Activated naive CD8-positive, alpha-beta T cell treated with anti-CD3 and anti-CD28 coated beads for 36 hours (primary cell): ENCODE results near the gene CPA1. TPM values are rescaled to one million over a fixed set of nuclear protein-coding genes. Genes with fewer than 3 reads are reported as not detected.

Source experiments
- DNase-seq: peaks from one replicate; pipeline ENCODE4 v3.0.0; 2021
- H3K27ac Mint-ChIP-seq: one replicate; pipeline ENCODE4 v1.8.0; 2022; ENCODE audit warnings: mild to moderate bottlenecking, moderate library complexity, mixed read lengths
- H3K27me3 Mint-ChIP-seq: one replicate; pipeline ENCODE4 v1.8.0; 2022; ENCODE audit warnings: mild to moderate bottlenecking, mixed read lengths
- H3K36me3 Mint-ChIP-seq: one replicate; pipeline ENCODE4 v1.8.0; 2021; ENCODE audit warnings: mild to moderate bottlenecking, mixed read lengths
- H3K4me1 Mint-ChIP-seq: one replicate; pipeline ENCODE4 v1.8.0; 2021; ENCODE audit warnings: mixed read lengths
- H3K4me3 Mint-ChIP-seq: one replicate; pipeline ENCODE4 v1.8.0; 2022; ENCODE audit warnings: mild to moderate bottlenecking, moderate library complexity, mixed read lengths
- H3K9me3 Mint-ChIP-seq: one replicate; pipeline ENCODE4 v1.8.0; 2022; ENCODE audit warnings: mixed read lengths
- total RNA-seq, 2 experiments: library from RNA; stranded (reverse); gene quantifications; one replicate each; pipeline ENCODE4 v1.2.3, GENCODE V29; 2021

CPA1 gene
- total RNA-seq, 2 experiments from 2014 or later: not detected

DNA sequence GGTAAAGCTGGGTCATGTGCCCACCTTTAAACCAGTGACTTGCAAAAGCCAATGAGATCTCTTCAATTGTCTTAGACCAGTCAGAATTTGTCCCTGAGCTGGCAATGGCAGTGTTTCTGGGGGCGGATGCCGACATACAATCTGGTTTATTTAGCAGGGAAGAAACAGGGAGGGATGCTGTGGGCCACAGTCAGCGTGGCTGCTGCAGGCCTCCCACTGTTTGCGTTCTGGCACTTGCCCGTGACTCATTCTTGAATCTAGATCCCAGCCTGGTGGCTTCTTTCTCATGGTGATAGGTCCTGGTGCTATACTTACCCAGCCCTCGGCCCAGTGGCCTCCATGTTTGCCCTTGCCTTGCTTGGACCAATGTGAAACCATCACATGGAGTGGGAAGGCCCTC lies 3.1 kb upstream of the CPA1 start:
- H3K4me3 Mint-ChIP-seq: no peak overlapping the region
- no peaks in the 10 kb centered on the region for H3K4me1 Mint-ChIP-seq
- H3K27me3 Mint-ChIP-seq: no peaks in the 10 kb centered on the region
- H3K9me3 Mint-ChIP-seq: peaks cover 8% of the 10 kb centered on the region
- DNase-seq: no peak
- no peaks in the 10 kb centered on the region for H3K36me3 Mint-ChIP-seq
- H3K27ac Mint-ChIP-seq: no peak overlapping the region

DNA sequence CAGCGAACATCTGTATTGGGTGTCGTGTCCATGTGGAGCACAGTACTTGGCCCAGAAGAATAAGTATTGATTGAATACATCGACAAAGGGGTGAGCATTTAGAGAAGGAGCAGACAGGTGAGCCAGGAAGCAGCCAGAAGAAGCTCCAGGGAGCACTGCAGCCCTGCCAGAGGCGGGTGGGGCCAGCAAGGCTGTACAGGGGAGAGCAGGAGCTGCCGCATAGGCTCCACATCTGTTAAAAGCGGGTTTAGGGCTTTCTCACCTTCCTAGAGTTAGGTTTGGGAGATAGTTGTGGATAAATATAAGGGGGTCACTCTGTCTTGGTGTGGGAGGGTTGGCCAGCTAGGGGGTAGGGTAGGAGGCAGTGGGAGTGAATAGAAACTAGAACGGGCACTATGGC lies 1.3 kb upstream of the CPA1 start:
- H3K4me3 Mint-ChIP-seq: no peak overlapping the region
- H3K36me3 Mint-ChIP-seq: no peaks in the 10 kb centered on the region
- no peak overlapping the region for H3K27ac Mint-ChIP-seq
- DNase-seq: no peak
- H3K9me3 Mint-ChIP-seq: peaks cover 8% of the 10 kb centered on the region
- no peaks in the 10 kb centered on the region for H3K27me3 Mint-ChIP-seq
- no peaks in the 10 kb centered on the region for H3K4me1 Mint-ChIP-seq

DNA sequence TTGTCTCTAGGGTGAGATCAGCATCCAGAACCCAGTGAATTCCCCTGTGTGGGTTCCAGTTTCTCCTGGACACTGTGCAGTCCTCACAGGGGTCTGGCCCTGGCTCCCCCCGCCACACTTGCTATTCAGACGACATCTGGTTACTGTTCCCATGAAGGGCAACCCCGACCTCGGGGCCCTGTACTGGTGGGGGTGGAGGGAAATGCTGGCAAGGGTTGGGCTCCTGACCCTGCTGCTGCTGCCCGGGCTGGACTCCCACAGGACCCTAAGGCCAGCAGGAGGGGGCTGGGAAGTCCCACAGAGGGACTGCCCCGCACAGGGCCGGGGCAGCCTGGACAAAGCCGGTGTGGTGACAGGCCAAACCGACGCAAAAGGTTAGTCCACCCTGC lies 768 bp upstream of the CPA1 start:
- H3K27me3 Mint-ChIP-seq: no peaks in the 10 kb centered on the region
- no peak overlapping the region for H3K27ac Mint-ChIP-seq
- no peak overlapping the region for H3K4me3 Mint-ChIP-seq
- H3K4me1 Mint-ChIP-seq: no peaks in the 10 kb centered on the region
- H3K9me3 Mint-ChIP-seq: peaks cover 8% of the 10 kb centered on the region
- no peak for DNase-seq
- H3K36me3 Mint-ChIP-seq: no peaks in the 10 kb centered on the region

DNA sequence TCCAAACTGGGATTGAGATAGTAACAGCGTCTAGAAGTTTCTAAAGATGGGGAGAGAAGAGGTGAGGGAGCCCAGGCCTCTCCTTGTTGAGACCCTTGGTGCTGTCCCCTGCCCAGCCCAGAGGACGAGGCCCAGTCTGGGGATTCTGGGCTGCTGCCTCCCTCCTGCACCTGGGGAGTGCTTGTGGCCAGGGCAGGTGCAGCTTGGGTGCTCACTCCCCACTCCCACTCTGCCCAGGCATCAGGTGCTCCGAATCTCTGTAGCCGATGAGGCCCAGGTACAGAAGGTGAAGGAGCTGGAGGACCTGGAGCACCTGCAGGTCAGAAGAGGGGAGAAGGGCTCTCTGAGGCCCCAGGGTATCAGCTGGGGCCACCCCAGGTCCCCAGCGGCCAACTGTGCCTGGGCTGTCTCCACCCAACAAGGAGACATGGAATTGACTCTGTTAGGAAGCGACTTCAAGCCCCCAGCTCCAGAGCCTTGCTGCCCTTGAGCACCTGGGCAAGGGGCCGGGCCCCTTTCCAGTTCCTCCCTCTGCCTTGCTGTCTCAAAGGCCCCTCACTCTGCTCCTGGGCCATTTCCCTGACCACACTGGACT lies 664 bp downstream of the CPA1 start:
- no peak for DNase-seq
- Mint-ChIP-seq H3K27me3 (no peaks in the 10 kb centered on the region), H3K27ac (no peak overlapping the region), H3K36me3 (no peaks in the 10 kb centered on the region), H3K4me1 (no peaks in the 10 kb centered on the region), H3K4me3 (no peak overlapping the region), H3K9me3 (peaks cover 7% of the 10 kb centered on the region)

DNA sequence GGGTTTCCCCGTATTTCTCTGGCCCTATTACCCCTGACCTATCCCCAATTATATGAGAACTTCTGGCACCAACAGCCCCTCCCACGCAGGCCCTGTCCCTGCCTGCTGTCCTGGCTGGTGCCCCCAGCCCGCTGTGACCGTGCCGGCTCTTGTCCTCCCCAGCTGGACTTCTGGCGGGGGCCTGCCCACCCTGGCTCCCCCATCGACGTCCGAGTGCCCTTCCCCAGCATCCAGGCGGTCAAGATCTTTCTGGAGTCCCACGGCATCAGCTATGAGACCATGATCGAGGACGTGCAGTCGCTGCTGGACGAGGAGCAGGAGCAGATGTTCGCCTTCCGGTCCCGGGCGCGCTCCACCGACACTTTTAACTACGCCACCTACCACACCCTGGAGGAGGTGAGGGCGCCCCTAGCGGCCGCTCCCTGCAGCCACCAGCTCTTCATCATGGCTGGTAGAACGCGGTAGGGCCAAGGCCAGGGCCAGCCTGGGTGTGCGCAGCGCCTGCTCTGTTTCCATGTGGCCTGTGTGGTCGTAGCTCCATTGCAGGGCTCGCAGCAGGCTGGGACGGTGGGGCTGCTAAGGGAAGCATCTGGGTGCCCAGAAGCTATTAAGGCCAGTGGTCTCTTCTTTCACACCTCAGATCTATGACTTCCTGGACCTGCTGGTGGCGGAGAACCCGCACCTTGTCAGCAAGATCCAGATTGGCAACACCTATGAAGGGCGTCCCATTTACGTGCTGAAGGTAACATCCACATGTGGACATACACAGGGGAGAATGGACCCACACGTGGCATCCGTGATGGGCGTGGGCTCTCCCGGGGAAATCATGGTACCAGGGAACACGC lies 1.4 kb downstream of the CPA1 start:
- no peaks in the 10 kb centered on the region for H3K36me3 Mint-ChIP-seq
- no peak for DNase-seq
- H3K27me3 Mint-ChIP-seq: no peaks in the 10 kb centered on the region
- H3K27ac Mint-ChIP-seq: no peak overlapping the region
- H3K4me1 Mint-ChIP-seq: peaks cover 3% of the 10 kb centered on the region
- H3K4me3 Mint-ChIP-seq: no peak overlapping the region
- peaks cover under 1% of the 10 kb centered on the region for H3K9me3 Mint-ChIP-seq

DNA sequence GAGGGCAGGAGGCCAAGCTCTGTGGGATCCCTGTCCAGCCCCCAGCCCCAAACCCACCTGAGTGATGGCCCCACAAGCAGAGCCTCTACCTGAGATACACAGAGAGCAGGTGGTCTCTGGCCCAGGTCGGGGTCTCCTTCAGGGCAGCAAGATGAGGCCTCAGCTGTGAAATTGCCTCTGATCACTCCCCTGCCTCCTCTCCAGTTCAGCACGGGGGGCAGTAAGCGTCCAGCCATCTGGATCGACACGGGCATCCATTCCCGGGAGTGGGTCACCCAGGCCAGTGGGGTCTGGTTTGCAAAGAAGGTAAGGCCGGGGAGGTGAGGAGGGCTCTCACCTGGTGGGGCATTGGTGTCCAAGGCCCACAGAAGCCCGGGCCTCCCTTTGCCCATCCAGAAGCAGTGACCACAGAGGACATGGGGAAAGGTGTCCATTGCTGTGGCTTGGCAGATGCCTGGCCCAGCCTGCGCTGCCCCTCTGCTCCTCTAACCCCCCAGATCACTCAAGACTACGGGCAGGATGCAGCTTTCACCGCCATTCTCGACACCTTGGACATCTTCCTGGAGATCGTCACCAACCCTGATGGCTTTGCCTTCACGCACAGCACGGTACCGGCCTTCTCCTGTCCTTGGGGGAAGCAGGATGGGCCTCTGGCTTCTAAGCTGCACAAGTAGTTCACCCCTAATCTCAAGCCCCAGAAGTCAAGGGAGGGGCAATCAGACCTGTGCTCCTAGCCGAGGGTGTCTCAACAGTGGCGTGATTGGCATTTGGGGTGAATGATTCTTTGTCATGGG lies 3.1 kb downstream of the CPA1 start:
- Mint-ChIP-seq H3K4me3 (no peak overlapping the region), H3K27me3 (no peaks in the 10 kb centered on the region), H3K9me3 (no peaks in the 10 kb centered on the region), H3K36me3 (no peaks in the 10 kb centered on the region), H3K4me1 (peaks cover 6% of the 10 kb centered on the region), H3K27ac (no peak overlapping the region)
- no peak for DNase-seq

DNA sequence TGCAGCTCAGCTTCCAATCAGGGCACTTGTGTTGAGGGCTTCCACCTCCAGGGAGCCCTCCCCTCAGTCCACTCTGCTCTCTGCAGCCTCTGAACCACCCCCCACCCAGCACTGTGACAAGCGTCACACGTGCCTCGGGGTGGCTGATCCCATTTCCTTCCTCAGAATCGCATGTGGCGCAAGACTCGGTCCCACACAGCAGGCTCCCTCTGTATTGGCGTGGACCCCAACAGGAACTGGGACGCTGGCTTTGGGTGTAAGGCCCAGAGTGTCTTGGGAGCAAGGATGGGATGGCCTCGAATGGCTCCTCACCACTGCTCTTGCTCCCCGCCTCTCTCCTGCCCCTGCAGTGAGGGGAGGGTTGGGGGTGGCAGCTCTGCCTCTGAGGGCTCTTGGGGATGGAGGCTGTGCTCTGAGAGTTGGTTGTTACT lies 4.1 kb downstream of the CPA1 start:
- Mint-ChIP-seq H3K27me3 (no peaks in the 10 kb centered on the region), H3K27ac (no peak overlapping the region), H3K36me3 (no peaks in the 10 kb centered on the region), H3K4me1 (peaks cover 6% of the 10 kb centered on the region), H3K9me3 (peaks cover 2% of the 10 kb centered on the region), H3K4me3 (no peak overlapping the region)
- no peak for DNase-seq

DNA sequence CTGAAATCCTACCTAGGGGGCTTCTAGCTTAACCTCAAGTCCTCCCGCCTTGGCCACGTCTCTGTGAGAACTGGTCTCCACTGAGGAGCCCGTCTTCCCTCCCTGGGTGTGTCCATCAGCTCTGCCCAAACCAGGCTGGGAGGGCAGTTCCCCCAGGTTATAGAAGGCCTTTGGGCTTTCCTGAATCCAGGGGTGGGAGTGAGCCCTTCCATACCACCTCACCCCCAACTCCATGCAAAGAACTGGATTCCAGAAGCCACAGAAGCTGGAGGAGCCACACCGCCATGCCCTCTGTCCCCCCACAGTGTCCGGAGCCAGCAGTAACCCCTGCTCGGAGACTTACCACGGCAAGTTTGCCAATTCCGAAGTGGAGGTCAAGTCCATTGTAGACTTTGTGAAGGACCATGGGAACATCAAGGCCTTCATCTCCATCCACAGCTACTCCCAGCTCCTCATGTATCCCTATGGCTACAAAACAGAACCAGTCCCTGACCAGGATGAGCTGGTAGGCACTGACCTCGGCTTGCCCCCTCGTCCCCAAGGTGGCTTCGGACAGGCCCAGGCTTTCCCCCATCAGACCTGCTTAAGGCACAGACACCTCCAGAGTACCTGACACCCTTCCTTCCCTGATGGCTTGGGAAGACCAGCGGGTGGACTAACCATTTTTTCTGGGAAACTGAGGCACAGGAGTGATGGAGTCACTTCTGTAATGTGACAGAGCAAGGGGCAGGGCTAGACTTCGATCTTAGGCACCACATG lies 4.7 kb downstream of the CPA1 start:
- Mint-ChIP-seq H3K27ac (no peak overlapping the region), H3K36me3 (no peaks in the 10 kb centered on the region), H3K9me3 (peaks cover 2% of the 10 kb centered on the region), H3K4me1 (peaks cover 6% of the 10 kb centered on the region), H3K4me3 (no peak overlapping the region), H3K27me3 (no peaks in the 10 kb centered on the region)
- DNase-seq: no peak

DNA sequence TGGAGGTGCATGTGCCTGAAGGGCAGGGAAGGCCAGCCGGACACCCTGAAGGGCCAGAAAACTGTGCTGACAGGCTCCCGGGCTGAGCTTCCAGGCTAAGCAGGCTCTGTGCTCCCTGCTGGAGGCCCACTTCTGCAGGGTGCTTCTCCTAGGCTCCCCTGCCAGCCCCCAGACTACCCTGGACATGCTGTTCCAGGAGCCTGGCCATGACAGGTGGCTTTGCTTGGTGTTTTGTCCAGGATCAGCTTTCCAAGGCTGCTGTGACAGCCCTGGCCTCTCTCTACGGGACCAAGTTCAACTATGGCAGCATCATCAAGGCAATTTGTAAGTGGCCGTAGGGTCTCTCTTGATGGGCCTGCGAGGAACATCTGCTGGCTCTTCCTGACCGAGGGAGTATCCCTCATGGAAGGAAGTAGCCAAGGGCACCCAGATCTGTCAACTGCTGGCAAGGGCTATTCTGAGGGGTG lies 5.3 kb downstream of the CPA1 start:
- no peak overlapping the region for H3K4me3 Mint-ChIP-seq

DNA sequence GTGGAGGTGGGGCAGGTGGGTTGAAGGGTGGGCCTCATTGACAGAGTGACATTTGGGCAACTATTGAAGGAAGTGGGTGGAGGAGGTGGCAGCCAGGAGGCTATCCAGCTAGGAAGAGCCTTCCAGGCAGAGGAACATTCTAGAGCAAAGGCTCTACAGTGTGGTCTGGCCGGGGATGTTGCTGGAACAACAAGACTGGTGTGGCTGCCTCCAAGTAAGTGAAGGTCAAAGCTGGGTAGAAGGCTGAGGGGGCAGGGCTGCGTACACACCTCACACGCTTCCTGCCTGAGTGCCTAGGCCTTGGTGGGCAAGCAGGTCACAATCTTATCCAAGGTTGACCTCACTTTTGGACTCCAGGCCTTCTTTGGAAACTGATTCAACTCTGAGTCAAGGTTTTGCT lies 6.6 kb downstream of the CPA1 start:
- Mint-ChIP-seq H3K27me3 (no peaks in the 10 kb centered on the region), H3K4me3 (no peak overlapping the region), H3K27ac (no peak overlapping the region), H3K4me1 (peaks cover 6% of the 10 kb centered on the region), H3K9me3 (peaks cover 2% of the 10 kb centered on the region), H3K36me3 (no peaks in the 10 kb centered on the region)
- no peak for DNase-seq

More for the DNA sequence above, 5.3 kb downstream of the CPA1 start:
- peaks cover 2% of the 10 kb centered on the region for H3K9me3 Mint-ChIP-seq
- H3K27ac Mint-ChIP-seq: no peak overlapping the region
- H3K4me1 Mint-ChIP-seq: peaks cover 6% of the 10 kb centered on the region
- no peaks in the 10 kb centered on the region for H3K27me3 Mint-ChIP-seq
- H3K36me3 Mint-ChIP-seq: no peaks in the 10 kb centered on the region
- no peak for DNase-seq

DNA sequence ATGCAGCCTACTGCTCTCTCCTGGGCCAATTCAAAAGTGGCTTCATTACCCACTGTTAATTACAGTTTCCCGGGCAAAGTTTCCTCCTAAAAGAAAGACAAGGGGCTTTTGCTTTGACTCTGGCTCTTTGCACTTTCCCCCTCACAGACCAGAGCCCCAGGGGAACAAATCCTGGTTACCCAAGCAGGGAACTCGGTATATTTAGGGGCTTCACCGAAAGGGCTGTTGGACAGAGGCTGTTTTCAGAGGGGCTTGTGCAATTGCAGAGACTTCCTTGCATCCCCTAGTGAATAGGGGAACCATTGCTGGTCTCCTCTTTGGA lies 7.0 kb downstream of the CPA1 start:
- Mint-ChIP-seq H3K4me1 (peaks cover 6% of the 10 kb centered on the region), H3K9me3 (peaks cover 2% of the 10 kb centered on the region), H3K27ac (no peak overlapping the region), H3K36me3 (no peaks in the 10 kb centered on the region), H3K27me3 (no peaks in the 10 kb centered on the region), H3K4me3 (no peak overlapping the region)
- no peak for DNase-seq

DNA sequence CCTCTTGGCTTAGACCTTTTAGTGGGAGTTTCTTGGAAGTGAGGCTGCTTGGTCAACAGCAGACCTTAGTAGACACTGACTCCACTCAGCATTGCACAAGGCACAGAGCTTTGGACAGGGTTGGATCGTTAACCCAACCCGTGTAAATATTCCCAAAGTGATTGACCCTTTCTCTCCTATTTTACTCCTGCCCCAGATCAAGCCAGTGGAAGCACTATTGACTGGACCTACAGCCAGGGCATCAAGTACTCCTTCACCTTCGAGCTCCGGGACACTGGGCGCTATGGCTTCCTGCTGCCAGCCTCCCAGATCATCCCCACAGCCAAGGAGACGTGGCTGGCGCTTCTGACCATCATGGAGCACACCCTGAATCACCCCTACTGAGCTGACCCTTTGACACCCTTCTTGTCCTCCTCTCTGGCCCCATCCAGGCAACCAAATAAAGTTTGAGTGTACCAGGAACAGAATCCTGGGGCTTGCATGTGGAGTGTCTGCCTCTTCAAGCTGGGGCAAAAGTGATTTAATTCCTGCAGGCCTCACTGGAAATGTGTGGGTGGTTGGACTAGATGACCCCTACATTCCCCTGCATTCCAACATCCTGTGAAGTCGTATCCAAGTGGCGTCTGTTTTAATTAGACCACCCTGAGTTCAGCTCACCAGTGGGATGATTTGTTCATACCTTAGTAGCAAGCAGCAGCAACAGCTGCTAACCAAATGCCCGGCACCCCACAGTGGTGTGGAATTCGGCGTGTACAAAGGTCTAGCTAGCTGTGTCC lies 7.5 kb downstream of the CPA1 start:
- no peak overlapping the region for H3K27ac Mint-ChIP-seq
- no peaks in the 10 kb centered on the region for H3K36me3 Mint-ChIP-seq
- no peak for DNase-seq
- H3K4me1 Mint-ChIP-seq: peaks cover 6% of the 10 kb centered on the region
- peaks cover 2% of the 10 kb centered on the region for H3K9me3 Mint-ChIP-seq
- H3K27me3 Mint-ChIP-seq: no peaks in the 10 kb centered on the region
- no peak overlapping the region for H3K4me3 Mint-ChIP-seq

DNA sequence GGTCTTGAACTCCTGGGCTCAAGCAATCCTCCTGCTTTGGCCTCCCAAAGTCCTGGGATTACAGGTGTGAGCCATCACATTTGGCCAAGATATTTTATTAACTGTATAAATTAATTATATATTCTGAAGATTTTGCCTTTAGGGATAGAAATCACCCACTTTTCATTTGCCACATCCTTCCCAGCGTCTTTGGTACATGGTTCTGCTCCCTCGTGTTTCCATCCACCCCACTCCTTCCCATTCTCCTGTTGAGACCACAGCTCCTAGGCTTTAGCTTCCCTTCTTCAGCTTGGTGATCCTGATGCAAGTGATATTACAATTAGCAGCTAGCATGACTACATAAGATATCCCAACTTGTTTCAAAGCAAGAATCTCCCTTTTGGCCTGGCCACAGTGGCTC lies 8.4 kb downstream of the CPA1 start:
- peaks cover 13% of the 10 kb centered on the region for H3K4me1 Mint-ChIP-seq
- H3K36me3 Mint-ChIP-seq: no peaks in the 10 kb centered on the region
- no peak overlapping the region for H3K4me3 Mint-ChIP-seq
- H3K27ac Mint-ChIP-seq: no peak overlapping the region
- no peak for DNase-seq
- H3K27me3 Mint-ChIP-seq: no peaks in the 10 kb centered on the region
- peaks cover 2% of the 10 kb centered on the region for H3K9me3 Mint-ChIP-seq

DNA sequence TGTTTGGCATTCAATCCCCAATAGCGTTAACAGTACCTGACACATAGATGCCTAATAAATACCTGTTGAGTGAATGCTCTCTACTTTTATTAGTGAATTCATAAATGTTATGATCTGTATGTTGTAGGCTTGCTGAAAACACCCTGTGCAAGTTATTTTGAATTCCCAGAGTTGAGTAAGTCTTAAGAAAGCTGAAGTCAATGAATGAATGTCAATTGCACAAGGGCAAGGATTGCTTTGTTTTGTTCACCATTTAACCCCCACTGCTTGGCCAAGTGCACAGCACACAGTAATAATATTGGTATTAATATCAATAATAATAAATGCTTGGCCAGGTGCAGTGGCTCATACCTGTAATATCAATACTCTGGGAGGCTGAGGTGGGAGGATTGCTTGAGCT lies 10.2 kb downstream of the CPA1 start:
- no peak for DNase-seq
- H3K36me3 Mint-ChIP-seq: peaks cover 3% of the 10 kb centered on the region
- H3K9me3 Mint-ChIP-seq: peaks cover 2% of the 10 kb centered on the region
- peaks cover 29% of the 10 kb centered on the region for H3K4me1 Mint-ChIP-seq
- H3K27me3 Mint-ChIP-seq: no peaks in the 10 kb centered on the region
- H3K4me3 Mint-ChIP-seq: no peak overlapping the region
- no peak overlapping the region for H3K27ac Mint-ChIP-seq
